Colonic mucosa (tissue), 4 donors: Measurements from ENCODE around the gene UBE2R2. TPM values are rescaled to one million over a fixed set of nuclear protein-coding genes. Genes with fewer than 3 reads are reported as not detected.

Experiments
- DNase-seq: peaks from one replicate; pipeline ENCODE4 v3.0.0-alpha.2; 2020
- H3K27ac ChIP-seq: fragments of 200-600 bp; one replicate; pipeline ENCODE4 v1.8.0; 2021
- H3K27me3 ChIP-seq: fragments of 200-600 bp; one replicate; pipeline ENCODE4 v1.8.0; 2021
- H3K36me3 ChIP-seq: fragments of 200-600 bp; one replicate; pipeline ENCODE4 v1.8.0; 2021
- H3K4me1 ChIP-seq: fragments of 200-600 bp; one replicate; pipeline ENCODE4 v1.8.0; 2021; ENCODE audit warnings: mild to moderate bottlenecking
- H3K4me3 ChIP-seq: fragments of 200-600 bp; one replicate; pipeline ENCODE4 v1.8.0; 2021
- H3K9ac ChIP-seq, 2 donors: one replicate each; pipeline ENCODE4 v1.7.0; 2013; ENCODE audit warnings: control low read depth in 2 of 2, low read depth in 2 of 2, low read length in 2 of 2
- H3K9me3 ChIP-seq: fragments of 200-600 bp; one replicate; pipeline ENCODE4 v1.8.0; 2021
- intact Hi-C: fragments of 100-400 bp; cut with DNase I; formaldehyde crosslinking; loops from one replicate; pipeline ENCODE4 v1.14.1; 2022
- total RNA-seq, 2 donors: library from RNA; stranded (reverse); fragmentation: NEBNext Ultra II Directional in 1 of 2; extraction: Animal tissue kit (Norgen Biotek cat#: 25700) in 1 of 2; gene quantifications; one replicate each; pipeline ENCODE4 v1.2.1, GENCODE V29; 2021
- TF ChIP-seq, protein P1 (sequence below): fragments of 200-600 bp; IDR thresholded peaks from one replicate; pipeline ENCODE4 v1.8.0; 2022; ENCODE audit warnings: antibody characterized with exemption, mild to moderate bottlenecking
- donor health status: healthy.
- donor health status: DM: no; HTN: no; CAD: no.
- donor health status: DM: no; HTN: no; CAD: no.

The UBE2R2 gene
- total RNA-seq, 2 donors from 2014 or later = 31.4 to 46.0 TPM

GRCh38 chr9:33809506-33809905 is 7.5 kb upstream of the UBE2R2 start:
- intact Hi-C loops = no loop called here
- DNase-seq = peak; percentile 2
- no peaks in the 10 kb centered on the region for H3K36me3 ChIP-seq
- H3K9ac ChIP-seq = no peak overlapping the region
- no peaks in the 10 kb centered on the region for H3K27me3 ChIP-seq
- no peak overlapping the region for H3K27ac ChIP-seq
- TF ChIP-seq, protein P1, sequence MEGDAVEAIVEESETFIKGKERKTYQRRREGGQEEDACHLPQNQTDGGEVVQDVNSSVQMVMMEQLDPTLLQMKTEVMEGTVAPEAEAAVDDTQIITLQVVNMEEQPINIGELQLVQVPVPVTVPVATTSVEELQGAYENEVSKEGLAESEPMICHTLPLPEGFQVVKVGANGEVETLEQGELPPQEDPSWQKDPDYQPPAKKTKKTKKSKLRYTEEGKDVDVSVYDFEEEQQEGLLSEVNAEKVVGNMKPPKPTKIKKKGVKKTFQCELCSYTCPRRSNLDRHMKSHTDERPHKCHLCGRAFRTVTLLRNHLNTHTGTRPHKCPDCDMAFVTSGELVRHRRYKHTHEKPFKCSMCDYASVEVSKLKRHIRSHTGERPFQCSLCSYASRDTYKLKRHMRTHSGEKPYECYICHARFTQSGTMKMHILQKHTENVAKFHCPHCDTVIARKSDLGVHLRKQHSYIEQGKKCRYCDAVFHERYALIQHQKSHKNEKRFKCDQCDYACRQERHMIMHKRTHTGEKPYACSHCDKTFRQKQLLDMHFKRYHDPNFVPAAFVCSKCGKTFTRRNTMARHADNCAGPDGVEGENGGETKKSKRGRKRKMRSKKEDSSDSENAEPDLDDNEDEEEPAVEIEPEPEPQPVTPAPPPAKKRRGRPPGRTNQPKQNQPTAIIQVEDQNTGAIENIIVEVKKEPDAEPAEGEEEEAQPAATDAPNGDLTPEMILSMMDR = no peak
- no peak overlapping the region for H3K4me3 ChIP-seq
- peaks cover 3% of the 10 kb centered on the region for H3K4me1 ChIP-seq
- no peaks in the 10 kb centered on the region for H3K9me3 ChIP-seq

DNA sequence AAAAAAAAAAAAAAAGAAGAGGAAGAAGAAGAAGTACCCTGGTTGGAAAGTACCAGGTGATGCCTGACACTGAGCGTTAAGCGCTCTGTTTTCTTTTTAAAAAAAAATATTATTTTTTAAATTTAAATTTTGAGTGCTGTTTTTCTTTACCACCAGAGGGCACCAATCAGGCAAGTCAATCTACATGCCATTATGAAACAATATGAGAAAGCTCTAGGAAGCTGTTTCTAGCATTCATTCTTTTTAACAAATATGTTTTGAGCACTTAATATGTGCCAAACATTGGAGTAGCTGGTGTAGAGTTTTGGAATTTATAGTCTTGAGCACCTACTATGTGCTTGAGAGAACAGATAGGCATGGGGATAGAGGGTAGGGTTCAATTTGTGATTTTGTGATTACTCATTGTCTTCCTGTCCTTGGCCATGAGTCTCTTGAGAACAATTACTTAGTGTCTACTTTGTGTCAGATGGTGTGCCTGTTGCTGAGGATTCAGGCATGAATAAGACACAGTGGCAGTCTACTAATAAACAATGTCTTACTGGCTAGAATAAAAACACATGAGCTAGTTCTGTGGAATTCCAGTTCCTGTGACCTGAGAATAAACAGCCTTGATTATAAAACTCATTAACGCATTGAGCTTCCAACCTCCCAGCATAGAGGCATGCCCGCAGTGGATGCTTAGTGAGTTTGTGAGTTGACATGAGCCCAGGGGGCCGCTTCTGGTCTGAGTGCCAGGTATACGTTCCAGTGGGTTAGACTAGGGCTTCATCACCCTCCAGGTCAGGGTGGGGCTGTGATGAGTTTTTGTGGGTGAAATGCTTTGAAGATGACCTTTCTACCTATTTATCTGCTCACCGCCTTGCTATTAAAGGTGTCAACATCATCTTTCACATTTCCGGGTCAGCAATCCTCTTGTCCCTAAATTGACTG is 3.0 kb upstream of the UBE2R2 start:
- Histone ChIP-seq H3K27me3 (no peaks in the 10 kb centered on the region), H3K27ac (no peak overlapping the region), H3K9me3 (no peaks in the 10 kb centered on the region), H3K4me3 (no peak overlapping the region), H3K4me1 (peaks cover 3% of the 10 kb centered on the region), H3K36me3 (no peaks in the 10 kb centered on the region), H3K9ac (no peak overlapping the region)
- TF ChIP-seq, protein P1 = peak; percentile 66
- intact Hi-C loops = loop anchor here (2.0 kb wide), 1 partner anchor 39 kb away; no protein-coding TSS in a partner anchor
- DNase-seq = no peak

DNA sequence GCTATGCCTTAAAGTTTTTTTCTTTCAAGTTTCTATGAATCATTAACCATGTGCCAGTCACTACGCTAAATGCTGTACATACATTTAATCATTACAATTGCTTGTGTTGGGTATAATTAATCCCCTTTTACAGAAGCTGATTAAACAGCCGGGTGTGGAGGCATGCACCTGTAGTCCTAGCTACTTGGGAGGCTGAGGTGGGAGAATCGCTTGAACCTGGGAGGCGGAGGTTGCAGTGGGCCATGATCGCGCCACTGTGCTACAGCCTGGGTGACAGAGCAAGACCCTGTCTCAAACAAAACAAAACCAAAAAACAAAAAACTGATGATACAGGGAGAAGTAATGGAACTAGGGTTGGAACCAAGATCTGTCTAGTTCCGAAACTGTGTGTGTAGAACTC is 1.2 kb upstream of the UBE2R2 start:
- Histone ChIP-seq H3K9ac (peak overlapping the region in 1 of 2 donors; percentile 96), H3K4me1 (peaks cover 10% of the 10 kb centered on the region), H3K27ac (peak overlapping the region; percentile 99), H3K27me3 (no peaks in the 10 kb centered on the region), H3K4me3 (no peak overlapping the region), H3K36me3 (no peaks in the 10 kb centered on the region), H3K9me3 (no peaks in the 10 kb centered on the region)
- intact Hi-C loops = loop anchor here (2.0 kb wide), 1 partner anchor 37 kb away; no protein-coding TSS in a partner anchor
- TF ChIP-seq, protein P1 = no peak
- no peak for DNase-seq

DNA sequence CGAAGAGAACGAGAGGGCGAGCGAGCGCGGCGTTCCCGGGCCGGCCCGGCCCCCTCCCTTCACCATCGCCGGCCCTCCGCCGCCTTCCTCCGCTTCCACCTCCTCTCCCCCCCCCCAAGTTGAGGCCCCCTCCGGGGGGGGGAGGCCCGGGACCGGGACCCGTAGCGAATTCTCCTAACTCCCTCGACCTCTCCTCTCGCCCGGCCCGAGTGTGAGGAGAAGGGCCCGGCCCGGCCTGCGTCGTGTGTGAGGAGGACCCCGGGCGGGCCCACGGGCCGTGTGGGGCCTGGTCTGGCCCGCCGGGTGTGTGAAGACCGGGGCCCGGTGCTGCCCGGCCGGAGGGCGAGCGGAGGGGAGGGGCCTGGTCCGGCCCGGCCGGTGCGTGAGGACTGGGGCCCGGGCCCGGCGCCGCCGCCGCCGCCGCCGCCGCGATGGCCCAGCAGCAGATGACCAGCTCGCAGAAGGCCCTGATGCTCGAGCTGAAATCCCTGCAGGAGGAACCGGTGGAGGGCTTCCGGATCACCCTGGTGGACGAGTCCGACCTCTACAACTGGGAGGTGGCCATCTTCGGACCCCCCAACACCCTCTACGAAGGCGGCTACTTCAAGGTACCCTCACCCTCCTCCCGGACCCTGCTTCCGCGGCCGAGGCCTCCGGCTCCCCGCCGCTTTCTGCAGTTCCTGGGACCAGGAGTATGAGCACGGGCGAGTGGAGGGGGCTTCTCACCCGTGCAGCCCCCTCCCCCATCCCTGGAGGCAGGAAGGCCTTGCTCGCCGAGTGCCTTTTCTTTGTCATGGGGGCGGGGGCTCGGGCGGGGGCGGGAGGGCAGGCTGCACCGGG is 587 bp downstream of the UBE2R2 start:
- Histone ChIP-seq H3K27me3 (no peaks in the 10 kb centered on the region), H3K9me3 (no peaks in the 10 kb centered on the region), H3K27ac (peak overlapping the region; percentile 99), H3K4me1 (peaks cover 10% of the 10 kb centered on the region), H3K36me3 (no peaks in the 10 kb centered on the region), H3K9ac (peak overlapping the region; percentile 95 to 98), H3K4me3 (peak overlapping the region; percentile 83)
- intact Hi-C loops = no loop called here
- peak; percentile 54 for DNase-seq
- TF ChIP-seq, protein P1 = no peak

DNA sequence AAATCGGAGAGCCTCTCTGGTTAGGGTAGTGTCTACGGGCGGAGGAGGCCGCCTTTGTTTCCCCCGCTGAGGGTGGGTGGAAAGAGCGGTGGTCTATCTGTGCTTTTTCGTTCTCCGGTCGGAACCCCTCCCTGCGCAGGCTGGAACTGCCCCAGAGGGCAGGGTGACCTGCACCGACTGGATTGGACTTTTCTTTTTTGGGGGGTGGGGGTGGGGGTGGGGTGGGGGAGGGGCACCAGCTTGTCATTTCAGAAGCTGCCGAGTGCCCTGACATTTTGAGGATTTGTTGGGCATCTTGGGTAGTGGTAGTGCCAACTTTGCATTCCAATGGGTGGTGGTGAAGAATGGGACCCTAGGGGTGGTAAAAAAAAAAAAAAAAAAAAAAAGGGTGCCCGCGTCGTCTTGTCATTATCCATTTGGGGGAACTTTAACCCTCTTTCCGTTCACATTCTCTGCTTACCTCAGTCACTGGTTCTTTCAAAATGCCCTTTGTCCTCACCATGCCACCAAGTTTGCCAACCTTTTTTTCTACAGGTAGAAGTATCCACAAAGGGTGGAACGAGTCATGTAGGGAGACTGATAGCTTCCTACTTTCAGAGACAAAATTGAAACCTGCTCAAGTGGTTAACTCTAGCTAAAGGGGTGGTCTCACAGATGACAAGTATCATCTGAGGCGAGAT is 1.3 kb downstream of the UBE2R2 start:
- H3K4me3 ChIP-seq = peak overlapping the region; percentile 83

More for the DNA sequence above, 1.3 kb downstream of the UBE2R2 start:
- Histone ChIP-seq H3K27ac (peak overlapping the region; percentile 99), H3K36me3 (no peaks in the 10 kb centered on the region), H3K4me1 (peaks cover 10% of the 10 kb centered on the region), H3K27me3 (no peaks in the 10 kb centered on the region), H3K9ac (peak overlapping the region; percentile 95 to 98), H3K9me3 (no peaks in the 10 kb centered on the region)
- intact Hi-C loops = no loop called here
- TF ChIP-seq, protein P1 = no peak
- DNase-seq = peak; percentile 61
